H1 (cell line): Measurements from ENCODE around the gene S100PBP.

Source experiments
- EZH2 ChIP-seq: fragments of 200-600 bp; sonication (generic); IDR thresholded peaks from 2 replicates; pipeline ENCODE4 v1.7.1; 2012; ENCODE audit warnings: low read depth, mild to moderate bottlenecking, moderate library complexity, low read length, inconsistent platforms; ENCODE audit not compliant: severe bottlenecking
- TF ChIP-seq, protein P1 (sequence below), 3 experiments: IDR thresholded peaks; 1 replicate in 2 of 3; 2 replicates in 1 of 3; pipeline versions ENCODE4 v1.5.1 to v1.6.1; 2011; ENCODE audit warnings: low read length in 3 of 3, mild to moderate bottlenecking in 3 of 3, inconsistent platforms in 2 of 3, low read depth in 1 of 3, moderate library complexity in 1 of 3; ENCODE audit not compliant: insufficient read depth in 1 of 3; ENCODE audit errors: control extremely low read depth in 1 of 3

DNA sequence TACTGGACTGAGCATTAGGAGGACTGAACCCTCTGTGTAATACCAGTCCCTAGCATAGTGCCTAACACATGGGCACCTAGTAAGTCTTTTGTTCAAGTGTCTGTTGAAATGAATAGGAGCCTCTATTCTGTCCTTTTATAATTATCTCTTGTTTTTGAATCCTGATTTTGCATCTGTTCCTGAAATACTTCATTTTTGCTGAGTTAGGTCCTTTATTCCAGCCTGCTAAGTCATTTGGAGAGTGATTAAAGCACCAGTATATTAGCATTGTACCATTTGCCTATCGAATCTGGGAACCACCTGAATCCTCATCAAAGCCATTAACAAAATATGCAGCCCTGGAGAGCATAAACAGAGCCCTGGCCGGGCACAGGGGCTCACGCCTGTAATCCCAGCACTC lies 32.6 kb upstream of the S100PBP start:
- TF ChIP-seq EZH2: no peak
- TF ChIP-seq, protein P1, sequence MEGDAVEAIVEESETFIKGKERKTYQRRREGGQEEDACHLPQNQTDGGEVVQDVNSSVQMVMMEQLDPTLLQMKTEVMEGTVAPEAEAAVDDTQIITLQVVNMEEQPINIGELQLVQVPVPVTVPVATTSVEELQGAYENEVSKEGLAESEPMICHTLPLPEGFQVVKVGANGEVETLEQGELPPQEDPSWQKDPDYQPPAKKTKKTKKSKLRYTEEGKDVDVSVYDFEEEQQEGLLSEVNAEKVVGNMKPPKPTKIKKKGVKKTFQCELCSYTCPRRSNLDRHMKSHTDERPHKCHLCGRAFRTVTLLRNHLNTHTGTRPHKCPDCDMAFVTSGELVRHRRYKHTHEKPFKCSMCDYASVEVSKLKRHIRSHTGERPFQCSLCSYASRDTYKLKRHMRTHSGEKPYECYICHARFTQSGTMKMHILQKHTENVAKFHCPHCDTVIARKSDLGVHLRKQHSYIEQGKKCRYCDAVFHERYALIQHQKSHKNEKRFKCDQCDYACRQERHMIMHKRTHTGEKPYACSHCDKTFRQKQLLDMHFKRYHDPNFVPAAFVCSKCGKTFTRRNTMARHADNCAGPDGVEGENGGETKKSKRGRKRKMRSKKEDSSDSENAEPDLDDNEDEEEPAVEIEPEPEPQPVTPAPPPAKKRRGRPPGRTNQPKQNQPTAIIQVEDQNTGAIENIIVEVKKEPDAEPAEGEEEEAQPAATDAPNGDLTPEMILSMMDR (IDR thresholded peaks at IDR 0.05; ENCODE audit: control extremely low read depth in 1 of 3, insufficient read depth in 1 of 3, low read depth in 1 of 3, low read length in 3 of 3): no peak
